ENCODE results near the gene KXD1.
"Not testable (repeated sequence)": the region's sequence is repeated elsewhere in the genome, so short reads cannot be mapped to it uniquely, and the experiment has no call there.

The KXD1 gene

DNA sequence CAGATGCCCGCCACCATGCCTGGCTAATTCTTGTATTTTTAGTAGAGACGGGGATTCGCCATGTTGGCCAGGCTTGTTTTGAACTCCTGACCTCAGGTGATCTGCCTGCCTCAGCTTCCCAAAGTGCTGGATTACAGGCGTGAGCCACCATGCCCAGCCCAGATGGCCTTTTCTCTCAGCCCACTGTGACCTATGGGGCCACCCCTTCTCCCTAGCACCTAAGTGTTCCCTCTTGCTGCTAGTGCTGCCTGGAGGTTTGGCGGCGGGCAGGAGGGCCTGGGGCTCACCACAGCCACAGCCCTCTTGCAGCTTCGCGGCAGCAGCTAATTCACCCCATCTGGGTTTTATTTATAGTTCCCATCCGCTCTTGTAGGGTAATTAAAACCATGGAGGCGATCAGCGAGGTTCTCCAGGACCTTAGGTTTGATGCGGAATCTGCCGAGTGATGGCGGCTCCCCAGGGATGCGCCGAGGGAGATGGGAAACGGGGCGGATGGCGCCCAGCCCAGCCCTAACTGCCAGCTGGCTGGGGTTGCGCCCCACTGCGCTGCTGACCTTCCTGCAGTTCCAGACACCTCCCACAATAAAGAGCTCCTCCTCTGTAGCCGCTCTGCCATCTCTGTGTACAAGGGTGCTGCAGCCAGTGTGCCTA lies 34.2 kb downstream of the KXD1 start:
- Histone ChIP-seq H3K4me1 (ENCODE audit: insufficient read depth, insufficient read length) (peaks cover 22% of the 10 kb centered on the region), H3K4me3 (ENCODE audit: insufficient read length, low read depth) (no peak overlapping the region), H3K9ac (ENCODE audit: insufficient read length, low read depth) (no peak overlapping the region), H3K9me3 (ENCODE audit: insufficient read depth, low read length) (peaks cover 2% of the 10 kb centered on the region; the same call in 1 of the 2 replicates), H3K27me3 (ENCODE audit: insufficient read depth, insufficient read length) (no peaks in the 10 kb centered on the region), H3K36me3 (ENCODE audit: insufficient read depth, insufficient read length, low read length) (peaks cover 16% of the 10 kb centered on the region)
- TF ChIP-seq ZNF274 (IDR thresholded peaks at IDR 0.05; ENCODE audit: low read depth, low read length) (no peak), SUZ12 (IDR thresholded peaks at IDR 0.05; ENCODE audit: extremely low read depth, insufficient read depth, insufficient read length) (no peak), YY1 (IDR thresholded peaks at IDR 0.05; ENCODE audit: insufficient read depth, insufficient read length) (no peak)
- no peak for DNase-seq (ENCODE audit: low read depth, low spot score)

DNA sequence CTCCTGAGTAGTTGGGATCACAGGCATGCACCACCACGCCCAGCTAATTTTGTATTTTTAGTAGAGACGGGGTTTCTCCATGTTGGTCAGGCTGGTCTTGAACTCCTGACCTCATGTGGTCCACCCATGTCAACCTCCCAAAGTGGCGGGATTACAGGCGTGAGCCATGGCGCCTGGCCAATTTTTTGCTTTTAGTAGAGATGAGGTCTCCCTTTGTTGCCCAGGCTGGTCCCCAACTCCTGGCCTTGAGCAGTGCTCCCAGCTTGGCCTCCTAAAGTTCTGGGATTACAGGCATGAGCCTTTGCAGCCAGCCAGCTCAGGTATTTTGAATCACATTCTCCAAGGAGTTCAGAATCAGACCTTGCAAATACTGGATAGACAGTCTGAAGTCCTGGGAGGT lies 35.1 kb downstream of the KXD1 start:
- Histone ChIP-seq H3K36me3 (ENCODE audit: insufficient read depth, insufficient read length, low read length) (peaks cover 16% of the 10 kb centered on the region), H3K9ac (ENCODE audit: insufficient read length, low read depth) (peak overlapping the region; percentile 45), H3K4me1 (ENCODE audit: insufficient read depth, insufficient read length) (peaks cover 22% of the 10 kb centered on the region)
- not testable (repeated sequence) for H3K9me3 ChIP-seq (ENCODE audit: insufficient read depth, low read length); H3K4me3 ChIP-seq (ENCODE audit: insufficient read length, low read depth); H3K27me3 ChIP-seq (ENCODE audit: insufficient read depth, insufficient read length); DNase-seq (ENCODE audit: low read depth, low spot score)

DNA sequence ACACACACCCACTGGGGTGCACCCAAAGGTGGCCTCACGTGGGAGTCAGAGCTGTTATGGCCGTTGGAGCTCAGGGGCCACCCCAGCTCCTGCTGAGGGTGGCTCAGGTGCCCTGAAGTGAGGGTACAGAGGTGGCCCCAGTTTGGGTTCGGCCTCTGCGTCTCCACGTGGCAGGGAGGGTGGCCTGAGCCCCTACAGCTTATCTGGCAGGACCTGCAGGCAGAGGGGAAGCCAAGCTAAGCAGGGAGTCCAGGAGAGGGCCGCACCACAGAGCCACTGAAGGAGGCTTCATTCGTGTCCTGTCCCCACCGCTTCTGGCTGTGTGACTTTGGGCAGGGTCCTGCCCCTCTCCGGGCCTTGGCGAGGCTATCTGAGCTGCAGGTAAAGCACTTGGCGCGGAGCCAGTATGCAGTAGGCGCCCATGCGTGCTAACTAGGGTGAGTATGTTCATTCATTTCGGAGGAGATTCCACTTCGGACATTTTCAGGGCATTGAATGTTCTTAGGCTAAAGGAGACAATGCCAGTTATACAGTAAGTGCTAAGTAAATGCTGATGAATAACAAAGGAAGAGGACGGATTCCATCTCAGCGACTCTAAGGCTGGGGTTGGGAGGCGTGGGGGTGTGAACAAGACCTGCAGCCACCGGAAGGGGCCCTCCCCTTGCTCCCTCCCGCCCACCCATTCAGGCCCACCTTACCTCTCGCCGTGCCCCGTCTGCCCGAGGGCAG lies 35.9 kb downstream of the KXD1 start:
- TF ChIP-seq YY1 (IDR thresholded peaks at IDR 0.05; ENCODE audit: insufficient read depth, insufficient read length) (no peak), SUZ12 (IDR thresholded peaks at IDR 0.05; ENCODE audit: extremely low read depth, insufficient read depth, insufficient read length) (no peak), ZNF274 (IDR thresholded peaks at IDR 0.05; ENCODE audit: low read depth, low read length) (no peak)
- peak; percentile 65 for DNase-seq (ENCODE audit: low read depth, low spot score)
- Histone ChIP-seq H3K9me3 (ENCODE audit: insufficient read depth, low read length) (no peaks in the 10 kb centered on the region), H3K9ac (ENCODE audit: insufficient read length, low read depth) (peak overlapping the region; percentile 78), H3K4me1 (ENCODE audit: insufficient read depth, insufficient read length) (peaks cover 19% of the 10 kb centered on the region), H3K4me3 (ENCODE audit: insufficient read length, low read depth) (peak overlapping the region; percentile 38), H3K36me3 (ENCODE audit: insufficient read depth, insufficient read length, low read length) (peaks cover 16% of the 10 kb centered on the region), H3K27me3 (ENCODE audit: insufficient read depth, insufficient read length) (peaks cover 1% of the 10 kb centered on the region)

DNA sequence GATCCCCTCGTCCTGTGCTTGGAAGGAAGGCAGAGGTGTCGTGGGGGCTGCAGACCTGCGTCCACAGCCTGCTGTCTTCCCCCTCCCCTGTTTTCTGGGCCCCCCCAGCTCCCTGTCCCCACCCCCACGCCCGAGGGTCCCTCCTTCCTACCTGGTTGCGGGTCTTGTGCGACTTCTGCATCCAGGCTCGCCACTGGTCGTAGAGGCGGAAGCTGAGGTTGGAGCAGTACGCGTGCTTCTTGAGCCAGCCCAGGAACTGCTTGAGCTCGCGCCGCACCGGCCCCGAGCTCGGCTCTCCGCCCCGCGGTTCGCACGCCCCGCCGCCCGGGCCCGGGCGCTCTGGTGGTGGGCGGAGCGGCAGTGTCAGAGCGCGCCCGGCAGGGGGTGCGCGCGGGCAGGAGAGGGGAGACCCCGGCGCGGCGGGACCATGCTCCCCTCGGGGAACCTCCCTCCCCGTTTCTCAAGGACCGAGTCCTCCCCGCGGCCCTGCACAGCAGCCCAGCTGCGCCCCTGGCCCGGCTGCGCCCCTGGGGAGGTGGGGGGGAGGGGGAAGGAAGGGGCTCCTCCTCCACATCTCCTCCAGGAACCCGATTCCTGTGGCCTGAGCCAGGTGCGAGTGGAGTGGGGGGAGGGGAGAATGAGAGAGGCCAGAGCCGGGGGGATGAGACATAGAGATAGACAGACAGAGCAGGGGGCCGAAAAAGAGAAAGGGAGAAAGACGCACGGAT lies 36.6 kb downstream of the KXD1 start:
- peaks cover 16% of the 10 kb centered on the region for H3K36me3 ChIP-seq (ENCODE audit: insufficient read depth, insufficient read length, low read length)
- H3K9me3 ChIP-seq (ENCODE audit: insufficient read depth, low read length) = no peaks in the 10 kb centered on the region
- H3K27me3 ChIP-seq (ENCODE audit: insufficient read depth, insufficient read length) = peaks cover 4% of the 10 kb centered on the region
- DNase-seq (ENCODE audit: low read depth, low spot score) = peak; percentile 66
- peak overlapping the region; percentile 19 for H3K4me3 ChIP-seq (ENCODE audit: insufficient read length, low read depth)
- TF ChIP-seq ZNF274 (IDR thresholded peaks at IDR 0.05; ENCODE audit: low read depth, low read length) (no peak), YY1 (IDR thresholded peaks at IDR 0.05; ENCODE audit: insufficient read depth, insufficient read length) (no peak), SUZ12 (IDR thresholded peaks at IDR 0.05; ENCODE audit: extremely low read depth, insufficient read depth, insufficient read length) (no peak)
- peak overlapping the region; percentile 66 for H3K9ac ChIP-seq (ENCODE audit: insufficient read length, low read depth)
- H3K4me1 ChIP-seq (ENCODE audit: insufficient read depth, insufficient read length) = peaks cover 20% of the 10 kb centered on the region

DNA sequence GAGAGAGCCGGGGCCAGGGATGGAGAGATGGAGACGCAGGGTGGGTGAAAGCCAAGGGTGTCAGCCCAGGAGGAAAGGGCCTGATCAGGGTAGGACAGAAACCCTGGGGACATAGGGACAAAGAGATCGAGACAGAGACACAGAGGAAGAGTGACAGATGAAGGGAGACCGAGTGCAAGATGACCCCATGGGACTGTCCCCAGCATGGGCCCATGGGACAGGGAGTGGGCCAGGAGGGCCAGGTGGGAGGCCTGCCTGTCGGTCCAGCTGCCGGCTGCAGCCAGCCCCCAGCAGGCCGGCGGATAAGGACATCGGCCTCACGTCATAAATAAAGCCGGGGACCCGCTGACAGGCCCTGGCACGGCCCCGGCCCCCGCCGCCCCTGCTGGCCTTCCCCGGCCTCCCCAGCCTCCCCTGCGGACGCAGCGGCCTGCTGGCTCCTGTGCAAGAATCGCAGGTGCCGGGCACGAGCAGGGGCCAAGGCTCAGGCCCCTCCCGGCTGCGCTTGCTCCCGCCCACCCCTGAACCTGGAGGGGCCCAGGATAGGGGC lies 37.2 kb downstream of the KXD1 start:
- DNase-seq (ENCODE audit: low read depth, low spot score) = no peak
- TF ChIP-seq ZNF274 (IDR thresholded peaks at IDR 0.05; ENCODE audit: low read depth, low read length) (no peak), SUZ12 (IDR thresholded peaks at IDR 0.05; ENCODE audit: extremely low read depth, insufficient read depth, insufficient read length) (no peak), YY1 (IDR thresholded peaks at IDR 0.05; ENCODE audit: insufficient read depth, insufficient read length) (no peak)
- peak overlapping the region; percentile 19 for H3K4me3 ChIP-seq (ENCODE audit: insufficient read length, low read depth)

DNA sequence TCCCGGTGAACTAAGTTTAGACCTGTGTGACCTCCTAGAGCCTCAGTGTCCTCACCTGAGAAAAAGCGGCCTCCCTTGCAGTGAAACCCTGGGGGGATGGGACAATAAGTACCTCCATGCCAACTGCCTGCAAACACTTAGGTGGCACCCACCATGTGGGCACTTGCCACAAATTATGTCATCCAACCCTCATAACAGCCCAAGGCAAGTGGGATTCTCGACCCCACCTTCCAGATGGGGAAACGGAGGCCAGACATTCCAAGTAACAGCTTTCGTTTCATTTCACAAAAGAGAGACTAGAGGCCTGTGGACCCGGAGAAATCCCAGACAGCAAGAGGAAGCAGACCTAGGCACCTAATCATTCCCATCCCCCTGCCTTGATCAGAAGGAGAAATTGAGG lies 37.8 kb downstream of the KXD1 start:
- no peak for TF ChIP-seq SUZ12 (IDR thresholded peaks at IDR 0.05; ENCODE audit: extremely low read depth, insufficient read depth, insufficient read length)
- no peak for TF ChIP-seq ZNF274 (IDR thresholded peaks at IDR 0.05; ENCODE audit: low read depth, low read length)
- peaks cover 22% of the 10 kb centered on the region for H3K4me1 ChIP-seq (ENCODE audit: insufficient read depth, insufficient read length)
- H3K9ac ChIP-seq (ENCODE audit: insufficient read length, low read depth) = peak overlapping the region; percentile 51
- H3K9me3 ChIP-seq (ENCODE audit: insufficient read depth, low read length) = no peaks in the 10 kb centered on the region
- DNase-seq (ENCODE audit: low read depth, low spot score) = no peak
- H3K27me3 ChIP-seq (ENCODE audit: insufficient read depth, insufficient read length) = peaks cover 11% of the 10 kb centered on the region
- peaks cover 16% of the 10 kb centered on the region for H3K36me3 ChIP-seq (ENCODE audit: insufficient read depth, insufficient read length, low read length)
- no peak overlapping the region for H3K4me3 ChIP-seq (ENCODE audit: insufficient read length, low read depth)

More for the DNA sequence above, 37.2 kb downstream of the KXD1 start:
- Histone ChIP-seq H3K27me3 (ENCODE audit: insufficient read depth, insufficient read length) (peaks cover 11% of the 10 kb centered on the region), H3K36me3 (ENCODE audit: insufficient read depth, insufficient read length, low read length) (peaks cover 16% of the 10 kb centered on the region), H3K9ac (ENCODE audit: insufficient read length, low read depth) (peak overlapping the region; percentile 66), H3K4me1 (ENCODE audit: insufficient read depth, insufficient read length) (peaks cover 22% of the 10 kb centered on the region), H3K9me3 (ENCODE audit: insufficient read depth, low read length) (no peaks in the 10 kb centered on the region)

DNA sequence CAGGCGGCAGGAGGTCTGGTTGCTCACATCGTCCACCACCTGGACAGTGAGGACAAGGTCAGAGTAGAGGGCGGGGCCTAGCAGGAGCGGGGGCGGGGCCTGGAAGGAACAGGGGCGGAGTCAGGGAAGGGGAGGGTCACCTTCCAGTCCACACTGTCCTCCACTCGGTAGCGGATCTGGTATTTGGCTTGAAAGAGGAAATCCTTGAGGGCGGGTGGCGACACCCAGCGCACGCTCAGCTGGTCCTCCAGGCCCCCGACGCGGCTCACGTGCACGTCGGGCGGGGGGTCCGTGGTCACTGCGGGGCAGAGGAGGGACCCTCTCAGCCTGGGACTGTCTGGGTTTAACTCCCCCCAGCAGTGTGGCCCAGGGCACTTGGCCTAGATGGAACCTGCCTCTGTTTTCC lies 39.1 kb downstream of the KXD1 start:
- TF ChIP-seq SUZ12 (IDR thresholded peaks at IDR 0.05; ENCODE audit: extremely low read depth, insufficient read depth, insufficient read length) (no peak), ZNF274 (IDR thresholded peaks at IDR 0.05; ENCODE audit: low read depth, low read length) (no peak), YY1 (IDR thresholded peaks at IDR 0.05; ENCODE audit: insufficient read depth, insufficient read length) (no peak)
- Histone ChIP-seq H3K4me3 (ENCODE audit: insufficient read length, low read depth) (no peak overlapping the region), H3K9me3 (ENCODE audit: insufficient read depth, low read length) (no peaks in the 10 kb centered on the region), H3K4me1 (ENCODE audit: insufficient read depth, insufficient read length) (peaks cover 19% of the 10 kb centered on the region), H3K36me3 (ENCODE audit: insufficient read depth, insufficient read length, low read length) (peaks cover 9% of the 10 kb centered on the region), H3K9ac (ENCODE audit: insufficient read length, low read depth) (peak overlapping the region; percentile 37), H3K27me3 (ENCODE audit: insufficient read depth, insufficient read length) (peaks cover 16% of the 10 kb centered on the region)
- DNase-seq (ENCODE audit: low read depth, low spot score) = no peak

Measured in NT2/D1 (cell line).